NCI-H524 treated with DMSO at 0.1 percent for 48 hours (cell line): ENCODE data around the gene EMD.
"Not testable (repeated sequence)": the region's sequence is repeated elsewhere in the genome, so short reads cannot be mapped to it uniquely, and the experiment has no call there.

ENCODE experiments used
- DNase-seq: peaks from one replicate; lab custom pipeline; 2025; lab: John Stamatoyannopoulos, UW

The EMD gene

GRCh38 chrX:154396363-154396762 is 17.3 kb downstream of the EMD start:
- not testable (repeated sequence) for DNase-seq

GRCh38 chrX:154396973-154397887 is 18.1 kb downstream of the EMD start:
- peak; percentile 20 for DNase-seq

GRCh38 chrX:154397888-154398667 is 19.0 kb downstream of the EMD start, which contains the start of gene RPL10:
RPL10 (plus strand) TSS chrX:154398377; CDS start chrX:154398520, 143 bp downstream.
- peak; percentile 91 for DNase-seq

GRCh38 chrX:154398668-154399526 is 19.8 kb downstream of the EMD start:
- DNase-seq = peak; percentile 42

GRCh38 chrX:154399527-154400368 is 20.7 kb downstream of the EMD start:
- no peak for DNase-seq

- not testable (repeated sequence) for DNase-seq
These were observed 21.3 kb downstream of the EMD start for GRCh38 chrX:154400369-154400817.

GRCh38 chrX:154401045-154401799 is 22.1 kb downstream of the EMD start:
- no peak for DNase-seq

- DNase-seq = no peak
These were observed 23.0 kb downstream of the EMD start for GRCh38 chrX:154401918-154402621.

GRCh38 chrX:154402622-154403127 is 23.6 kb downstream of the EMD start:
- DNase-seq = no peak

- no peak for DNase-seq
These were observed 24.1 kb downstream of the EMD start for GRCh38 chrX:154403192-154403591.

- DNase-seq = no peak
These were observed 24.8 kb downstream of the EMD start for GRCh38 chrX:154403858-154404257.

GRCh38 chrX:154404625-154405192 is 25.6 kb downstream of the EMD start:
- DNase-seq = no peak

- no peak for DNase-seq
These were observed 29.6 kb downstream of the EMD start for GRCh38 chrX:154408659-154409221.

GRCh38 chrX:154409222-154409871 is 30.3 kb downstream of the EMD start, which contains the start of gene DNASE1L1:
DNASE1L1 (minus strand) TSS chrX:154409254; CDS start chrX:154405568, 3,686 bp downstream.
- DNase-seq = no peak

- no peak for DNase-seq
These were observed 32.9 kb downstream of the EMD start for GRCh38 chrX:154411981-154412340.

- DNase-seq = no peak
These were observed 33.4 kb downstream of the EMD start for GRCh38 chrX:154412468-154412867.

- no peak for DNase-seq
These were observed 34.0 kb downstream of the EMD start for GRCh38 chrX:154413142-154413541.

- DNase-seq = no peak
These were observed 38.1 kb downstream of the EMD start for GRCh38 chrX:154417157-154417556.
